Smooth muscle cell (in vitro differentiated cells): ENCODE measurements around the gene ETS1. TPM values are rescaled to one million over a fixed set of nuclear protein-coding genes. Genes with fewer than 3 reads are reported as not detected.

Source experiments
- DNase-seq: peaks from one replicate; lab custom pipeline; 2025; ENCODE audit not compliant: unreplicated experiment; lab: John Stamatoyannopoulos, UW
- H2AFZ ChIP-seq: fragments of 200-600 bp; sonication (generic); 2 replicates; pipeline ENCODE4 v1.6.0; 2016; ENCODE audit warnings: antibody characterized with exemption, low read depth, mild to moderate bottlenecking
- H3F3A ChIP-seq: fragments of 200-600 bp; sonication (generic); 2 replicates; pipeline ENCODE4 v1.6.0; 2017; ENCODE audit warnings: antibody characterized with exemption, low read depth
- H3K27ac ChIP-seq: fragments of 200-600 bp; sonication (generic); 2 replicates; pipeline ENCODE4 v1.5.1; 2016; ENCODE audit warnings: low read depth, mild to moderate bottlenecking
- H3K27me3 ChIP-seq: fragments of 200-600 bp; sonication (generic); 2 replicates; pipeline ENCODE4 v1.6.1; 2016; ENCODE audit warnings: low read depth, mild to moderate bottlenecking
- H3K36me3 ChIP-seq: fragments of 200-600 bp; sonication (generic); 2 replicates; pipeline ENCODE4 v1.5.1; 2016; ENCODE audit warnings: low read depth
- H3K4me1 ChIP-seq: fragments of 200-600 bp; sonication (generic); 2 replicates; pipeline ENCODE4 v1.5.1; 2016; ENCODE audit warnings: low read depth
- H3K4me2 ChIP-seq: fragments of 200-600 bp; sonication (generic); 2 replicates; pipeline ENCODE4 v1.6.0; 2016; ENCODE audit warnings: mild to moderate bottlenecking
- H3K4me3 ChIP-seq: fragments of 200-600 bp; sonication (generic); 2 replicates; pipeline ENCODE4 v1.5.1; 2016; ENCODE audit warnings: mild to moderate bottlenecking
- H3K79me2 ChIP-seq: fragments of 200-600 bp; sonication (generic); 2 replicates; pipeline ENCODE4 v1.6.0; 2016; ENCODE audit warnings: low read depth, mild to moderate bottlenecking
- H3K9ac ChIP-seq: fragments of 200-600 bp; sonication (generic); 2 replicates; pipeline ENCODE4 v1.6.0; 2016; ENCODE audit warnings: low read depth
- H3K9me3 ChIP-seq: fragments of 200-600 bp; sonication (generic); replicated peaks from 2 replicates; pipeline ENCODE4 v1.5.1; 2016; ENCODE audit warnings: low read depth
- H4K20me1 ChIP-seq: fragments of 200-600 bp; sonication (generic); 2 replicates; pipeline ENCODE4 v1.6.0; 2016; ENCODE audit warnings: low read depth
- CTCF ChIP-seq: fragments of 200-600 bp; sonication (generic); IDR thresholded peaks from 2 replicates; pipeline ENCODE4 v1.5.1; 2017; ENCODE audit warnings: borderline replicate concordance, mild to moderate bottlenecking, antibody characterized with exemption; ENCODE audit not compliant: insufficient read depth, poor library complexity, severe bottlenecking
- WGBS: methylation state at CpG from one replicate; pipeline ENCODE4 v1.1.7; 2016; ENCODE audit warnings: low lambda C conversion rate; 5-methylcytosine and 5-hydroxymethylcytosine counted together
- polyA plus RNA-seq: library from polyadenylated mRNA; unstranded; fragments of >200 nt; fragmentation: Nextera tagmentation; extraction: Ambion mirVana; gene quantifications from 2 replicates; pipeline ENCODE4 v1.2.1, GENCODE V29; 2016
- total RNA-seq: library from RNA; depleted of rRNA; stranded (reverse); fragments of >200 nt; gene quantifications from 2 replicates; pipeline ENCODE4 v1.2.3, GENCODE V29; 2014

The ETS1 gene
- total and polyA plus RNA-seq, 2 experiments from 2014 or later: 4.1 to 22.8 TPM

GRCh38 chr11:128563308-128563707 is 24.1 kb downstream of the ETS1 start:
- TF ChIP-seq CTCF: no peak
- Histone ChIP-seq H3K27ac (no peak overlapping the region), H3K4me1 (no peaks in the 10 kb centered on the region), H3K27me3 (no peaks in the 10 kb centered on the region), H4K20me1 (no peaks in the 10 kb centered on the region), H2AFZ (no peak overlapping the region), H3K9ac (no peak overlapping the region), H3K36me3 (no peaks in the 10 kb centered on the region), H3K4me3 (no peak overlapping the region), H3K79me2 (no peaks in the 10 kb centered on the region), H3F3A (no peaks in the 10 kb centered on the region), H3K9me3 (no peaks in the 10 kb centered on the region), H3K4me2 (no peak overlapping the region)
- 93% methylated on average over 5 of the region's 5 CpGs for WGBS
- no peak for DNase-seq

- no peak for TF ChIP-seq CTCF
Observed at GRCh38 chr11:128559496-128560103, 27.8 kb downstream of the ETS1 start.

GRCh38 chr11:128555606-128556005 is 31.8 kb downstream of the ETS1 start:
- Histone ChIP-seq H3K4me1 (no peaks in the 10 kb centered on the region), H3K9me3 (no peaks in the 10 kb centered on the region), H3F3A (no peaks in the 10 kb centered on the region), H3K4me2 (no peak overlapping the region), H3K79me2 (no peaks in the 10 kb centered on the region), H3K9ac (no peak overlapping the region), H2AFZ (no peak overlapping the region), H3K4me3 (no peak overlapping the region), H3K36me3 (no peaks in the 10 kb centered on the region), H4K20me1 (no peaks in the 10 kb centered on the region), H3K27me3 (no peaks in the 10 kb centered on the region), H3K27ac (no peak overlapping the region)
- peak; percentile 20 for TF ChIP-seq CTCF
- DNase-seq: no peak
- 85% methylated on average over 2 of the region's 2 CpGs for WGBS

More at GRCh38 chr11:128559496-128560103, 27.8 kb downstream of the ETS1 start:
- Histone ChIP-seq H2AFZ (no peak overlapping the region), H3K4me1 (no peaks in the 10 kb centered on the region), H3K4me3 (no peak overlapping the region), H3K36me3 (no peaks in the 10 kb centered on the region), H4K20me1 (no peaks in the 10 kb centered on the region), H3K79me2 (no peaks in the 10 kb centered on the region), H3K27ac (no peak overlapping the region), H3K9ac (no peak overlapping the region), H3K4me2 (no peak overlapping the region), H3F3A (no peaks in the 10 kb centered on the region), H3K27me3 (no peaks in the 10 kb centered on the region), H3K9me3 (no peaks in the 10 kb centered on the region)
- 94% methylated on average over 3 of the region's 3 CpGs for WGBS
- DNase-seq: no peak
